Measurements from ENCODE around the gene CDC14A.

Gene CDC14A

DNA sequence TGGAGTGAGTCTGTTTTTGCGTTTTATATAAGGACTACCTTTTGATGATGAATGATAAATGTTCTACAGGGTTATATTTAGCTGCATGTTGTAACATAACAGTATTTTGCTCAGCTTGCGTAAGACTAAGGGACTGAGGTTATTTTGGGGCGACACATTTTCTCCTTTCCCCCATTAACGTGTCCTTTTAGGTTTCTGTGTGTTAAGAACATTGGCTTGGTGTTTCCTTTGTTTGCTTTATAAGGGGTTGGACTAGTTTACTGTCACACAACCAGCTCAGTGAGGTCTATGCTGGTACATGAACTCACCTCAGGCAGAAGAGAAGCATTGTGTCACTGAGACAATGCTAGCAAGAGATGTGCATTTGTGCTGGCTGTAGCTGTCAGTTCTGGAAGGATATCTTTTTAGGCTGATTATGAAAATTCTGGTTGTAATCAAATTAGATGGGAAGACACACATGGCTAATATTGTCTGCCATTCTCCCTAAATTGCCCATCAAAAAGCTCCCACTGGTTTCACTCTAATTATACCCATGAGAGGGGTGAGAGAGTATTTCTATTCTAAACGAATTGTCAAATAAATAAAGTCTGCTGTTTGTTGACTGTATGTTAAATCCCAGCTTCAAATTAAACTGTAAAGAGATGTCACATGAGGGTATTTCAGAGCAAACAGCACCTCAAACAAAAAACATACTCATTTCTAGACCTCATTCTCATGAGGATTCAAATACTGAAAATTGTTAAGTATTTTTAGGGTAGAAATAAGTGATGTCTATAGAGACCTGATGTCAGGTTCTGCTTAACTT, 62.6 kb downstream of the CDC14A start:
- Histone ChIP-seq H3K27me3 (ENCODE audit: control insufficient read depth, low read length) (no peaks in the 10 kb centered on the region), H3K4me2 (ENCODE audit: low read length) (no peak overlapping the region), H3K79me2 (ENCODE audit: control insufficient read depth, low read length) (no peaks in the 10 kb centered on the region), H3F3A (ENCODE audit: control insufficient read depth, insufficient read depth) (no peaks in the 10 kb centered on the region), H3K36me3 (ENCODE audit: control insufficient read depth, low read length) (no peaks in the 10 kb centered on the region), H4K20me1 (ENCODE audit: control insufficient read depth, insufficient read depth, low read depth, low read length) (no peaks in the 10 kb centered on the region), H3K9me2 (replicated peaks; ENCODE audit: control insufficient read depth, low read length) (no peaks in the 10 kb centered on the region), H3K4me3 (ENCODE audit: low read length) (no peak overlapping the region), H3K27ac (ENCODE audit: low read depth, low read length) (no peak overlapping the region), H3K9me3 (ENCODE audit: control insufficient read depth, insufficient read depth, low read length) (no peaks in the 10 kb centered on the region), H3K4me1 (ENCODE audit: control insufficient read depth, low read length) (no peaks in the 10 kb centered on the region)
- TF ChIP-seq EZH2phosphoT487 (IDR thresholded peaks at IDR 0.05; ENCODE audit: borderline replicate concordance, low read length), result no peak
- TF ChIP-seq, protein P1, sequence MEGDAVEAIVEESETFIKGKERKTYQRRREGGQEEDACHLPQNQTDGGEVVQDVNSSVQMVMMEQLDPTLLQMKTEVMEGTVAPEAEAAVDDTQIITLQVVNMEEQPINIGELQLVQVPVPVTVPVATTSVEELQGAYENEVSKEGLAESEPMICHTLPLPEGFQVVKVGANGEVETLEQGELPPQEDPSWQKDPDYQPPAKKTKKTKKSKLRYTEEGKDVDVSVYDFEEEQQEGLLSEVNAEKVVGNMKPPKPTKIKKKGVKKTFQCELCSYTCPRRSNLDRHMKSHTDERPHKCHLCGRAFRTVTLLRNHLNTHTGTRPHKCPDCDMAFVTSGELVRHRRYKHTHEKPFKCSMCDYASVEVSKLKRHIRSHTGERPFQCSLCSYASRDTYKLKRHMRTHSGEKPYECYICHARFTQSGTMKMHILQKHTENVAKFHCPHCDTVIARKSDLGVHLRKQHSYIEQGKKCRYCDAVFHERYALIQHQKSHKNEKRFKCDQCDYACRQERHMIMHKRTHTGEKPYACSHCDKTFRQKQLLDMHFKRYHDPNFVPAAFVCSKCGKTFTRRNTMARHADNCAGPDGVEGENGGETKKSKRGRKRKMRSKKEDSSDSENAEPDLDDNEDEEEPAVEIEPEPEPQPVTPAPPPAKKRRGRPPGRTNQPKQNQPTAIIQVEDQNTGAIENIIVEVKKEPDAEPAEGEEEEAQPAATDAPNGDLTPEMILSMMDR (IDR thresholded peaks at IDR 0.05; ENCODE audit: low read depth, low read length, poor library complexity, severe bottlenecking), result no peak

DNA sequence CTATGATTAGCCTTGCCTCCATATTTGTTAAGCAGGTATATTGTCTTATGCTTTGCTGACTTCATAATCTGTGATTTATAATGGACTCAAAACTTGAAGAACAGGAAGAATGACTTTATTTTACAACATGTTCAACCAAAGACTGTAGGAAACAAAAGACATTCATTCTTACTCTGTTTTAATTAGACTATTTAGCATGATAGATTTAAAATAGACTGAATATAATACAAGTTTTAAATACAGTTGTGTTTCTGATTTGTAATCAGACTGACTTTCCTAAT, 63.1 kb downstream of the CDC14A start:
- no peaks in the 10 kb centered on the region for H3K9me2 ChIP-seq (replicated peaks; ENCODE audit: control insufficient read depth, low read length)
- no peaks in the 10 kb centered on the region for H3K9me3 ChIP-seq (ENCODE audit: control insufficient read depth, insufficient read depth, low read length)
- no peaks in the 10 kb centered on the region for H4K20me1 ChIP-seq (ENCODE audit: control insufficient read depth, insufficient read depth, low read depth, low read length)
- H3K27ac ChIP-seq (ENCODE audit: low read depth, low read length), result no peak overlapping the region
- TF ChIP-seq, protein P1 (IDR thresholded peaks at IDR 0.05; ENCODE audit: low read depth, low read length, poor library complexity, severe bottlenecking), result no peak
- TF ChIP-seq EZH2phosphoT487 (IDR thresholded peaks at IDR 0.05; ENCODE audit: borderline replicate concordance, low read length), result no peak
- H3K79me2 ChIP-seq (ENCODE audit: control insufficient read depth, low read length), result no peaks in the 10 kb centered on the region
- no peaks in the 10 kb centered on the region for H3K4me1 ChIP-seq (ENCODE audit: control insufficient read depth, low read length)
- no peaks in the 10 kb centered on the region for H3K27me3 ChIP-seq (ENCODE audit: control insufficient read depth, low read length)
- no peak overlapping the region for H3K4me3 ChIP-seq (ENCODE audit: low read length)
- H3K36me3 ChIP-seq (ENCODE audit: control insufficient read depth, low read length), result no peaks in the 10 kb centered on the region
- H3K4me2 ChIP-seq (ENCODE audit: low read length), result no peak overlapping the region
- no peaks in the 10 kb centered on the region for H3F3A ChIP-seq (ENCODE audit: control insufficient read depth, insufficient read depth)

DNA sequence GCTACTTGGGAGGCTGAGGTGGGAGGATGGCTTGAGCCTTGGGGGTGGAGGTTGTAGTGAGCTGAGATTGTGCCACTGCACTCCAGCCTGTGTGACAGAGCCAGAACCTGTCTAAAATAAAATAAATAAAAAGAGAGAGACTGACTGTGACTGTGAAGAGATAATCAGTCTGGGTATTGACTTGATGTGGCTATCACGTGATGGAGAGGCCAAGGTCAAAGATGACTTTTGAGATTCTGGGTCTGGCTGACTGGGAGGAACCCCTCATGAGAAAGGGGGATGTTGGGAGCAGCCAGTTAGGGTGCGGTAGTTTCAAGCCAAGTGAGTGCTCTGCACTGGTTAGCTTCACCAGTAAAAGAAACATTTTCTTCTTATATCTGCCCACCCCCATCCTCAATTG, 66.8 kb downstream of the CDC14A start:
- Histone ChIP-seq H3K4me2 (ENCODE audit: low read length) (no peak overlapping the region), H4K20me1 (ENCODE audit: control insufficient read depth, insufficient read depth, low read depth, low read length) (no peaks in the 10 kb centered on the region), H3K36me3 (ENCODE audit: control insufficient read depth, low read length) (no peaks in the 10 kb centered on the region), H3K4me3 (ENCODE audit: low read length) (no peak overlapping the region), H3K9me3 (ENCODE audit: control insufficient read depth, insufficient read depth, low read length) (no peaks in the 10 kb centered on the region), H3K79me2 (ENCODE audit: control insufficient read depth, low read length) (no peaks in the 10 kb centered on the region), H3K9me2 (replicated peaks; ENCODE audit: control insufficient read depth, low read length) (no peaks in the 10 kb centered on the region), H3F3A (ENCODE audit: control insufficient read depth, insufficient read depth) (0 out of 2 replicates have a peak, but pooled peaks cover 3% of the 10 kb centered on the region), H3K27me3 (ENCODE audit: control insufficient read depth, low read length) (no peaks in the 10 kb centered on the region), H3K27ac (ENCODE audit: low read depth, low read length) (no peak overlapping the region), H3K4me1 (ENCODE audit: control insufficient read depth, low read length) (peaks cover 6% of the 10 kb centered on the region)
- TF ChIP-seq, protein P1 (IDR thresholded peaks at IDR 0.05; ENCODE audit: low read depth, low read length, poor library complexity, severe bottlenecking), result no peak
- TF ChIP-seq EZH2phosphoT487 (IDR thresholded peaks at IDR 0.05; ENCODE audit: borderline replicate concordance, low read length), result no peak

Measured in DOHH2 (cell line).